ENCODE data around the gene CCNH. TPM values are rescaled to one million over a fixed set of nuclear protein-coding genes. Genes with fewer than 3 reads are reported as not detected.

The CCNH gene
- total and polyA plus RNA-seq, 8 donors = 16.9 to 29.7 (median 21.8) TPM

GRCh38 chr5:87382224-87382623 lies 30.5 kb downstream of the CCNH start:
- peaks cover 0 to 27% (median 0%) of the 10 kb centered on the region in 3 donors for H3K36me3 ChIP-seq
- no peaks in the 10 kb centered on the region for H3K4me1 ChIP-seq
- ATAC-seq (no peak), FAIRE-seq (no peak), DNase-seq (no peak)
- TF ChIP-seq CTCF (IDR thresholded peaks at IDR 0.05) = no peak
- intact Hi-C loops (cut with DNase I) = no loop called here
- WGBS, 2 donors = 98 to 100% methylated on average over 1 of the region's 1 CpG
- H3K9me3 ChIP-seq = no peaks in the 10 kb centered on the region
- H3K27me3 ChIP-seq = no peaks in the 10 kb centered on the region
- no peak overlapping the region for H3K27ac ChIP-seq
- no peak overlapping the region for H3K4me3 ChIP-seq

GRCh38 chr5:87372705-87373104 lies 40.0 kb downstream of the CCNH start:
- no peak for FAIRE-seq

GRCh38 chr5:87369431-87369830 lies 43.3 kb downstream of the CCNH start:
- intact Hi-C loops (cut with DNase I) = no loop called here

More at GRCh38 chr5:87372705-87373104, 40.0 kb downstream of the CCNH start:
- Histone ChIP-seq H3K27ac (no peak overlapping the region), H3K9me3 (no peaks in the 10 kb centered on the region), H3K4me3 (no peak overlapping the region), H3K4me1 (no peaks in the 10 kb centered on the region), H3K27me3 (no peaks in the 10 kb centered on the region), H3K36me3 (peaks cover 0 to 24% (median 0%) of the 10 kb centered on the region in 3 donors)
- intact Hi-C loops (cut with DNase I) = no loop called here
- 46 to 53% methylated on average over 2 of the region's 2 CpGs for WGBS, 2 donors
- no peak for DNase-seq
- TF ChIP-seq CTCF (IDR thresholded peaks at IDR 0.05) = no peak
- no peak for ATAC-seq

GRCh38 chr5:87368601-87369000 lies 44.1 kb downstream of the CCNH start:
- Histone ChIP-seq H3K4me3 (no peak overlapping the region), H3K27ac (no peak overlapping the region), H3K4me1 (no peaks in the 10 kb centered on the region), H3K36me3 (peaks cover 0 to 21% (median 0%) of the 10 kb centered on the region in 3 donors), H3K9me3 (no peaks in the 10 kb centered on the region), H3K27me3 (no peaks in the 10 kb centered on the region)
- no peak for DNase-seq
- ATAC-seq = no peak
- WGBS, 2 donors = 92 to 95% methylated on average over 3 of the region's 3 CpGs
- no peak for TF ChIP-seq CTCF (IDR thresholded peaks at IDR 0.05)
- intact Hi-C loops (cut with DNase I) = no loop called here
- FAIRE-seq = no peak

More at GRCh38 chr5:87369431-87369830, 43.3 kb downstream of the CCNH start:
- Histone ChIP-seq H3K9me3 (no peaks in the 10 kb centered on the region), H3K4me3 (no peak overlapping the region), H3K27ac (no peak overlapping the region), H3K27me3 (no peaks in the 10 kb centered on the region), H3K4me1 (no peaks in the 10 kb centered on the region), H3K36me3 (peaks cover 0 to 14% (median 0%) of the 10 kb centered on the region in 3 donors)
- no peak for TF ChIP-seq CTCF (IDR thresholded peaks at IDR 0.05)
- DNase-seq (no peak), FAIRE-seq (no peak), ATAC-seq (no peak)

- no peak for FAIRE-seq
- TF ChIP-seq CTCF (IDR thresholded peaks at IDR 0.05) = no peak
- peak in 1 of 6 donors; percentile 4 for DNase-seq
- Histone ChIP-seq H3K27me3 (no peaks in the 10 kb centered on the region), H3K36me3 (peaks cover 0 to 19% (median 0%) of the 10 kb centered on the region in 3 donors), H3K4me3 (no peak overlapping the region), H3K9me3 (no peaks in the 10 kb centered on the region), H3K4me1 (no peaks in the 10 kb centered on the region), H3K27ac (no peak overlapping the region)
- peak in 2 of 4 donors; percentile 42 to 64 for ATAC-seq
- WGBS, 2 donors = 40 to 44% methylated on average over 2 of the region's 2 CpGs
- intact Hi-C loops (cut with DNase I) = no loop called here
Measured at GRCh38 chr5:87367243-87367642, 45.5 kb downstream of the CCNH start.
